NB4 (cell line): ENCODE results near the gene SMCO1.

ENCODE experiments used
- POLR2A ChIP-seq: IDR thresholded peaks from 2 replicates; pipeline ENCODE4 v1.6.1; 2011; ENCODE audit warnings: mild to moderate bottlenecking; ENCODE audit not compliant: insufficient read length; ENCODE audit errors: extremely low read depth
- TF ChIP-seq, protein P1 (sequence below): IDR thresholded peaks from one replicate; pipeline ENCODE4 v1.5.1; 2012; ENCODE audit warnings: low read depth, low read length
- TF ChIP-seq, protein P2 (sequence below): IDR thresholded peaks from 2 replicates; pipeline ENCODE4 v1.6.1; 2011; ENCODE audit warnings: low read depth, low read length

DNA sequence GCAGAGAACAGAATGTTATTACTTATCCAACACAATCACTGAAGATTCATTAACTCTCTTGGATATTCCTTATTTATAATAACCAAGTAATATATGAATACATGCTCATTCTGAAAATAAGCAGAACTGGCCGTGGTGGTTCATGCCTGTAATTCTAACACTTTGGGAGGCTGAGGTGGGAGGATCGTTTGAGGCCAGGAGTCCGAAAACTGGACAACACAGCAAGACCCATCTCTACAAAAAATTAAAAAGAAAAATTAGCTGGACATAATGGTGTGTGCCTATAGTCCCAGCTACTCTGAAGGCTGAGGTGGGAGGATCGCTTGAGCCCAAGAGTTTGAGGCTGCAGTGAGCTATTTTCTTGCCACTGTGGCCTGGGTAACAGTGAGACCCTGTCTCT, 37.5 kb downstream of the SMCO1 start:
- TF ChIP-seq, protein P1, sequence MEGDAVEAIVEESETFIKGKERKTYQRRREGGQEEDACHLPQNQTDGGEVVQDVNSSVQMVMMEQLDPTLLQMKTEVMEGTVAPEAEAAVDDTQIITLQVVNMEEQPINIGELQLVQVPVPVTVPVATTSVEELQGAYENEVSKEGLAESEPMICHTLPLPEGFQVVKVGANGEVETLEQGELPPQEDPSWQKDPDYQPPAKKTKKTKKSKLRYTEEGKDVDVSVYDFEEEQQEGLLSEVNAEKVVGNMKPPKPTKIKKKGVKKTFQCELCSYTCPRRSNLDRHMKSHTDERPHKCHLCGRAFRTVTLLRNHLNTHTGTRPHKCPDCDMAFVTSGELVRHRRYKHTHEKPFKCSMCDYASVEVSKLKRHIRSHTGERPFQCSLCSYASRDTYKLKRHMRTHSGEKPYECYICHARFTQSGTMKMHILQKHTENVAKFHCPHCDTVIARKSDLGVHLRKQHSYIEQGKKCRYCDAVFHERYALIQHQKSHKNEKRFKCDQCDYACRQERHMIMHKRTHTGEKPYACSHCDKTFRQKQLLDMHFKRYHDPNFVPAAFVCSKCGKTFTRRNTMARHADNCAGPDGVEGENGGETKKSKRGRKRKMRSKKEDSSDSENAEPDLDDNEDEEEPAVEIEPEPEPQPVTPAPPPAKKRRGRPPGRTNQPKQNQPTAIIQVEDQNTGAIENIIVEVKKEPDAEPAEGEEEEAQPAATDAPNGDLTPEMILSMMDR = no peak
- TF ChIP-seq, protein P2, sequence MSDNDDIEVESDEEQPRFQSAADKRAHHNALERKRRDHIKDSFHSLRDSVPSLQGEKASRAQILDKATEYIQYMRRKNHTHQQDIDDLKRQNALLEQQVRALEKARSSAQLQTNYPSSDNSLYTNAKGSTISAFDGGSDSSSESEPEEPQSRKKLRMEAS = no peak
- TF ChIP-seq POLR2A = no peak
